GM19395 (cell line): ENCODE results near the gene SPHK1.
"Not testable (repeated sequence)": the region's sequence is repeated elsewhere in the genome, so short reads cannot be mapped to it uniquely, and the experiment has no call there.

Experiments used
- ATAC-seq: cut with Tn5 transposase; IDR thresholded peaks from one replicate; pipeline ENCODE4 v1.9.1; 2021; ENCODE audit warnings: mild to moderate bottlenecking, moderate library complexity; ENCODE audit not compliant: unreplicated experiment

The SPHK1 gene

GRCh38 chr17:76384222-76384986 is at the start of gene SPHK1:
TSS of gene SPHK1 (plus strand) at chr17:76384609. CDS start at chr17:76385645, 1,036 bp downstream.
- peak; percentile 68 for ATAC-seq

GRCh38 chr17:76335716-76336381 is 48.6 kb upstream of the SPHK1 start:
- no peak for ATAC-seq

GRCh38 chr17:76336756-76337412 is 47.5 kb upstream of the SPHK1 start:
- no peak for ATAC-seq

GRCh38 chr17:76337413-76337777 is 47.0 kb upstream of the SPHK1 start:
- no peak for ATAC-seq

GRCh38 chr17:76341301-76341700 is 43.1 kb upstream of the SPHK1 start:
- no peak for ATAC-seq

- no peak for ATAC-seq
Observed at GRCh38 chr17:76343106-76343505, 41.3 kb upstream of the SPHK1 start.

GRCh38 chr17:76345377-76345974 is 38.9 kb upstream of the SPHK1 start:
- ATAC-seq = no peak

- ATAC-seq = not testable (repeated sequence)
Observed at GRCh38 chr17:76346936-76347335, 37.5 kb upstream of the SPHK1 start.

GRCh38 chr17:76350463-76350862 is 33.9 kb upstream of the SPHK1 start:
- no peak for ATAC-seq

- no peak for ATAC-seq
Observed at GRCh38 chr17:76351526-76352071, 32.8 kb upstream of the SPHK1 start.

- peak; percentile 11 for ATAC-seq
Observed at GRCh38 chr17:76353004-76353598, 31.3 kb upstream of the SPHK1 start.

- ATAC-seq = peak; percentile 84
Observed at GRCh38 chr17:76353599-76354316, 30.7 kb upstream of the SPHK1 start, which contains the start of gene PRPSAP1. TSS of gene PRPSAP1 (minus strand) at chr17:76353916. CDS start at chr17:76353703, 213 bp downstream.

GRCh38 chr17:76354317-76354729 is 30.1 kb upstream of the SPHK1 start:
- no peak for ATAC-seq

GRCh38 chr17:76354747-76355310 is 29.6 kb upstream of the SPHK1 start:
- no peak for ATAC-seq

GRCh38 chr17:76356803-76357456 is 27.5 kb upstream of the SPHK1 start:
- no peak for ATAC-seq

- ATAC-seq = no peak
Observed at GRCh38 chr17:76357597-76358158, 26.7 kb upstream of the SPHK1 start.

GRCh38 chr17:76359375-76359774 is 25.0 kb upstream of the SPHK1 start:
- no peak for ATAC-seq

- not testable (repeated sequence) for ATAC-seq
Observed at GRCh38 chr17:76359776-76360175, 24.6 kb upstream of the SPHK1 start.

GRCh38 chr17:76360461-76360860 is 23.9 kb upstream of the SPHK1 start:
- ATAC-seq = no peak
